Choroid plexus epithelial cell (primary cell): ENCODE measurements around the gene GUCA1A.
"Not testable (repeated sequence)": the region's sequence is repeated elsewhere in the genome, so short reads cannot be mapped to it uniquely, and the experiment has no call there.

Experiments
- DNase-seq: peaks from one replicate; pipeline ENCODE4 v3.0.0-alpha.2; 2010; ENCODE audit warnings: low read depth
- H3K4me3 ChIP-seq: 2 replicates; pipeline ENCODE4 v1.5.1; 2011; ENCODE audit warnings: low read depth, mild to moderate bottlenecking, control low read depth, low read length, moderate library complexity
- TF ChIP-seq, protein P1 (sequence below): conservative IDR thresholded peaks from 2 replicates; pipeline ENCODE4 v1.5.1; 2011; ENCODE audit warnings: low read depth, mild to moderate bottlenecking, control low read depth, inconsistent platforms, low read length, moderate library complexity

Gene GUCA1A

DNA sequence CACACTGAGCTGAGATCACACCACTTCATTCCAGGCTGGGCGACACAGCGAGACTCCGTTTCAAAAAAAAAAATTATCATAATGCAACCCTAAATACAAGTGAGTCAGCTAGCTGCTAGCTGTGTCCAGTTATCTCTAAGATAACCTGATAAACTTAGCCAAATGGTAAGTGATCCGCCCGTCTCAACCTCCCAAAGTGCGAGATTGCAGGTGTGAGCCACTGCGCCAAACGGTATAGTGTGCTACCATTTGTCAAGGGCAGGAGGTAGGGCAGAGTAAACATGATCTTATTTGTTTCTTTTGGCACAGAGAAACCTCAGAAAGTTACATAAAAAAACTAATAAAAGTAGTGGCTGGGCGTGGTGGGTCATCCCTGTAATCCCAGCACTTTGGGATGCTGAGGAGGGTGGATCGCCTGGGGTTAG, 26.0 kb upstream of the GUCA1A start:
- H3K4me3 ChIP-seq: no peak overlapping the region
- TF ChIP-seq, protein P1, sequence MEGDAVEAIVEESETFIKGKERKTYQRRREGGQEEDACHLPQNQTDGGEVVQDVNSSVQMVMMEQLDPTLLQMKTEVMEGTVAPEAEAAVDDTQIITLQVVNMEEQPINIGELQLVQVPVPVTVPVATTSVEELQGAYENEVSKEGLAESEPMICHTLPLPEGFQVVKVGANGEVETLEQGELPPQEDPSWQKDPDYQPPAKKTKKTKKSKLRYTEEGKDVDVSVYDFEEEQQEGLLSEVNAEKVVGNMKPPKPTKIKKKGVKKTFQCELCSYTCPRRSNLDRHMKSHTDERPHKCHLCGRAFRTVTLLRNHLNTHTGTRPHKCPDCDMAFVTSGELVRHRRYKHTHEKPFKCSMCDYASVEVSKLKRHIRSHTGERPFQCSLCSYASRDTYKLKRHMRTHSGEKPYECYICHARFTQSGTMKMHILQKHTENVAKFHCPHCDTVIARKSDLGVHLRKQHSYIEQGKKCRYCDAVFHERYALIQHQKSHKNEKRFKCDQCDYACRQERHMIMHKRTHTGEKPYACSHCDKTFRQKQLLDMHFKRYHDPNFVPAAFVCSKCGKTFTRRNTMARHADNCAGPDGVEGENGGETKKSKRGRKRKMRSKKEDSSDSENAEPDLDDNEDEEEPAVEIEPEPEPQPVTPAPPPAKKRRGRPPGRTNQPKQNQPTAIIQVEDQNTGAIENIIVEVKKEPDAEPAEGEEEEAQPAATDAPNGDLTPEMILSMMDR: no peak
- peak; percentile 31 for DNase-seq

DNA sequence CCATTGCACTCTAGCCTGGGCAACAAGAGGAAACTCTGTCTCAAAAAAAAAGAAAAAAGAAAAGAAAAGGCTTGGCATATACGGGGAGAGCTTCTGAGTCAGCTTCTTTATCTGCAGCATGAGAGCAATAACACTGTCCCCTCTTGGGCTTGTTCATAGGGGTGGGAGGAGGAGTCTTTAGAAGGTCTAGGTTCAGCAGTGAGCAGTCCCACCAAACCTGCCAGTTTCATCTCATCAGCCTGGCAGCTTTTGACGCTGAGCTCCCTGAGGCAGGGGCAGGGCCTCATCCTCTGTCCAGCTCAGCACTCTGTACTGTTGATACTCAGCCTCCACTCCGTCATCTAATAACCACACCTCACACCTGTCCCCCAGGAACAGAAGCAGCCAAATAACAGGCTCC, 25.1 kb upstream of the GUCA1A start:
- DNase-seq: peak; percentile 42
- H3K4me3 ChIP-seq: no peak overlapping the region
- TF ChIP-seq, protein P1: no peak

- TF ChIP-seq, protein P1: no peak
- H3K4me3 ChIP-seq: no peak overlapping the region
- DNase-seq: no peak
Observed at GRCh38 chr6:42150254-42150653, 22.9 kb upstream of the GUCA1A start.

GRCh38 chr6:42152024-42152423, 21.1 kb upstream of the GUCA1A start:
- DNase-seq: no peak
- TF ChIP-seq, protein P1: no peak

GRCh38 chr6:42152528-42153213, 20.5 kb upstream of the GUCA1A start:
- H3K4me3 ChIP-seq, DNase-seq: not testable (repeated sequence)

More at GRCh38 chr6:42152024-42152423, 21.1 kb upstream of the GUCA1A start:
- no peak overlapping the region for H3K4me3 ChIP-seq

DNA sequence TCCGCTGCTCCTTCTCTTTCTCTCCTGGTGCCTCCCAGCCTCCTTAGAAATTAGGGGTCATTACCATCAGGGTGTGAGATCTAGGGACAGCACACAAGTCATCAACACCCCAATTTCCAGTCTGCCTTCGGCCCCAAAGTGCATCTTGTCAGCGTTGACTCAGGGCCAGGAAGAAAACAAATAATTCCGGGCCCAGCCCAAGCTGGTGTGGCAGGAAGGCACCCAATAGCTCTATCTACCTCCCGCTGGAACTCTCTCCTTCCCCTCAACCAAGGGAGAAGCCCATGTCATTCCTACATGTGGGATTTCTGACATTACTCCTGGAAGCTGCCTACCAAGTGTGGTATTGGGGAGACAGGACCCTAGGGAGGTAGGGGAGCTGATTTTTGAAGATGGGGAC, 19.2 kb upstream of the GUCA1A start:
- no peak for DNase-seq
- H3K4me3 ChIP-seq: no peak overlapping the region
- TF ChIP-seq, protein P1: no peak

DNA sequence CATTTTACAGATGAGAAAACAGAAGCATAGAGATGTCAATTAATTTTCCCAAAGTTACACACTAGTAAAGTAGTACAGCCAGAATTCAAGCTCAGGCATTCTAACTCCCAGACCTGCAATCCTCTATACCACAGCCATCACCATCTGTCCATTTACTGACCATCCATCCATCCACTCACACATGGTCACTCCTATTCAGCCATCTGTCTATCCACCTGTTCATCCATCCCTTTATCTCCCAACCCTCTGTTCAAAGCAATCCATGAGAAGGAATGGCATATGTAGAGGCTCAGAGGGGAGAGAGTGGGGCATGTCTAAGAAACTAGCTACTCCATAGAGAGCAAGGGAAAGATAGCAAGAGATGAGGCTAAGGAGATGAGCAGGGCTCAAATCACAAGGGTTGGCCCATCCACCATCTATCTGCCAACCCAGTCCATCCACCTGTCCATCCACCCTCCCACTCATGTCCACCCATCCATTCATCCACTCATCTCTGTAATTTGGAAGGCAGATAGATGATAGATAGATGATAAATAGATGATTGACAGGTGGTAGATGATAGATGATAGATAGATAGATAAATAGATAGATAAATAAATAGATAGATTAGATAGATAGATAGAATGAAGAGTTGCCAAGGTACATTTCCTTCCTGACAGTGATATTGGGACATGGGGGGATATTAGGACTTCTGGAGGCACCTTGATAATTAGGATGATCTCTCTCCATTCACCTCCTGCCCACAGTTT, 18.5 kb upstream of the GUCA1A start:
- DNase-seq: no peak
- H3K4me3 ChIP-seq: no peak overlapping the region
- TF ChIP-seq, protein P1: no peak
